Measurements from ENCODE around the gene THSD7B. TPM values are rescaled to one million over a fixed set of nuclear protein-coding genes. Genes with fewer than 3 reads are reported as not detected.

The THSD7B gene
- total and polyA plus RNA-seq, 9 of the 15 experiments (the other 6 are each of a cell fraction or from before 2014, with no cell fraction given), result not detected

- H3K4me1 ChIP-seq (replicated peaks in 1 of 2; ENCODE audit: control insufficient read depth in 2 of 2, insufficient read depth in 2 of 2, low read length in 2 of 2), result no peaks in the 10 kb centered on the region
- CTCF ChIA-PET (ENCODE audit: low intra/inter-chr PET ratio), result no interaction called here
- H3K9ac ChIP-seq (ENCODE audit: insufficient read depth in 1 of 2, low read depth in 2 of 2, low read length in 2 of 2), result no peak overlapping the region
- BruUV-seq (replicated peaks), result no TSS peak
- H3K4me3 ChIP-seq, result no peak overlapping the region
- no peaks in the 10 kb centered on the region for H4K20me1 ChIP-seq (replicated peaks; ENCODE audit: control insufficient read depth, insufficient read depth, low read length)
- no peaks in the 10 kb centered on the region; the same call in 1 of the 2 replicates for H3K9me3 ChIP-seq (replicated peaks; ENCODE audit: control insufficient read depth, insufficient read depth, low read depth, low read length)
- H3K36me3 ChIP-seq (ENCODE audit: control insufficient read depth, insufficient read depth, low read length), result no peaks in the 10 kb centered on the region
- no peaks in the 10 kb centered on the region for H3K27me3 ChIP-seq (ENCODE audit: control insufficient read depth in 2 of 2, insufficient read depth in 2 of 2, low read length in 2 of 2)
- POLR2A ChIA-PET, result no interaction called here
- DNase-seq (ENCODE audit: extremely low read depth in 1 of 4, low spot score in 3 of 4), result no peak
- H2AFZ ChIP-seq (ENCODE audit: low read depth, low read length), result no peak overlapping the region
- H3K4me2 ChIP-seq (ENCODE audit: insufficient read depth, low read length), result no peak overlapping the region
- no peaks in the 10 kb centered on the region; the same call in 2 of the 3 replicates for H3K79me2 ChIP-seq (ENCODE audit: control insufficient read depth, insufficient read depth, low read length)
- no peak for ATAC-seq
- H3K9me1 ChIP-seq (ENCODE audit: control insufficient read depth, insufficient read depth, low read length), result no peaks in the 10 kb centered on the region
- TF ChIP-seq, protein P1, sequence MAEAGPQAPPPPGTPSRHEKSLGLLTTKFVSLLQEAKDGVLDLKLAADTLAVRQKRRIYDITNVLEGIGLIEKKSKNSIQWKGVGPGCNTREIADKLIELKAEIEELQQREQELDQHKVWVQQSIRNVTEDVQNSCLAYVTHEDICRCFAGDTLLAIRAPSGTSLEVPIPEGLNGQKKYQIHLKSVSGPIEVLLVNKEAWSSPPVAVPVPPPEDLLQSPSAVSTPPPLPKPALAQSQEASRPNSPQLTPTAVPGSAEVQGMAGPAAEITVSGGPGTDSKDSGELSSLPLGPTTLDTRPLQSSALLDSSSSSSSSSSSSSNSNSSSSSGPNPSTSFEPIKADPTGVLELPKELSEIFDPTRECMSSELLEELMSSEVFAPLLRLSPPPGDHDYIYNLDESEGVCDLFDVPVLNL (CRISPR knock-in tag; IDR thresholded peaks at IDR 0.05; ENCODE audit: low read depth), result no peak
- no peak for TF ChIP-seq HNRNPL (IDR thresholded peaks at IDR 0.05; ENCODE audit: low read depth, low read length)
- no peak for TF ChIP-seq ZNF280A (IDR thresholded peaks at IDR 0.05; ENCODE audit: low read depth, partially characterized antibody)
- TF ChIP-seq, protein P2, sequence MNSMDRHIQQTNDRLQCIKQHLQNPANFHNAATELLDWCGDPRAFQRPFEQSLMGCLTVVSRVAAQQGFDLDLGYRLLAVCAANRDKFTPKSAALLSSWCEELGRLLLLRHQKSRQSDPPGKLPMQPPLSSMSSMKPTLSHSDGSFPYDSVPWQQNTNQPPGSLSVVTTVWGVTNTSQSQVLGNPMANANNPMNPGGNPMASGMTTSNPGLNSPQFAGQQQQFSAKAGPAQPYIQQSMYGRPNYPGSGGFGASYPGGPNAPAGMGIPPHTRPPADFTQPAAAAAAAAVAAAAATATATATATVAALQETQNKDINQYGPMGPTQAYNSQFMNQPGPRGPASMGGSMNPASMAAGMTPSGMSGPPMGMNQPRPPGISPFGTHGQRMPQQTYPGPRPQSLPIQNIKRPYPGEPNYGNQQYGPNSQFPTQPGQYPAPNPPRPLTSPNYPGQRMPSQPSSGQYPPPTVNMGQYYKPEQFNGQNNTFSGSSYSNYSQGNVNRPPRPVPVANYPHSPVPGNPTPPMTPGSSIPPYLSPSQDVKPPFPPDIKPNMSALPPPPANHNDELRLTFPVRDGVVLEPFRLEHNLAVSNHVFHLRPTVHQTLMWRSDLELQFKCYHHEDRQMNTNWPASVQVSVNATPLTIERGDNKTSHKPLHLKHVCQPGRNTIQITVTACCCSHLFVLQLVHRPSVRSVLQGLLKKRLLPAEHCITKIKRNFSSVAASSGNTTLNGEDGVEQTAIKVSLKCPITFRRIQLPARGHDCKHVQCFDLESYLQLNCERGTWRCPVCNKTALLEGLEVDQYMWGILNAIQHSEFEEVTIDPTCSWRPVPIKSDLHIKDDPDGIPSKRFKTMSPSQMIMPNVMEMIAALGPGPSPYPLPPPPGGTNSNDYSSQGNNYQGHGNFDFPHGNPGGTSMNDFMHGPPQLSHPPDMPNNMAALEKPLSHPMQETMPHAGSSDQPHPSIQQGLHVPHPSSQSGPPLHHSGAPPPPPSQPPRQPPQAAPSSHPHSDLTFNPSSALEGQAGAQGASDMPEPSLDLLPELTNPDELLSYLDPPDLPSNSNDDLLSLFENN (IDR thresholded peaks at IDR 0.05; ENCODE audit: low read depth in 2 of 2, low read length in 2 of 2), result no peak
- no peak overlapping the region for H3K27ac ChIP-seq (ENCODE audit: extremely low read depth, low read depth, low read length)
- WGBS (ENCODE audit: insufficient coverage, low coverage, missing lambda C conversion rate), result 0% methylated on average over 3 of the region's 3 CpGs
- intact Hi-C loops (cut with micrococcal nuclease) (no loop called here), in situ Hi-C loops (cut with MboI) (no loop called here)
- no peak for FAIRE-seq
Observed at GRCh38 chr2:137193401-137193800, 428.1 kb downstream of the THSD7B start.

All from K562 (cell line).